Common myeloid progenitor, CD34-positive (primary cell): ENCODE data around the gene LILRB5.

Experiments
- CTCF ChIA-PET: fragments of 350-600 bp; sonication (Branson Sonifier 250); formaldehyde crosslinking; loops from one replicate; lab custom pipeline; 2021; ENCODE audit warnings: antibody characterized with exemption; lab: Charles Lee
- POLR2A ChIA-PET: fragments of 350-600 bp; sonication (Branson Sonifier 250); formaldehyde crosslinking; loops from one replicate; lab custom pipeline; 2021; ENCODE audit warnings: antibody characterized with exemption; lab: Charles Lee
- DNase-seq, 3 donors: peaks; one replicate each; pipeline versions ENCODE4 v3.0.0 to v3.0.0-alpha.2; 2013
- H3K27ac ChIP-seq, 2 experiments: 1 replicate in 1 of 2; 2 replicates in 1 of 2; pipeline ENCODE4 v1.7.0; 2013; ENCODE audit warnings: inconsistent platforms in 2 of 2, low read length in 2 of 2, mild to moderate bottlenecking in 2 of 2, low read depth in 1 of 2, moderate library complexity in 1 of 2; ENCODE audit not compliant: severe bottlenecking in 2 of 2, insufficient read depth in 1 of 2, poor library complexity in 1 of 2
- H3K27me3 ChIP-seq, 5 experiments: replicated peaks in 2 of 5; 1 replicate in 3 of 5; 2 replicates in 2 of 5; pipeline versions ENCODE4 v1.6.1 to v1.7.0; 2013; ENCODE audit warnings: low read length in 4 of 5, mild to moderate bottlenecking in 2 of 5, moderate library complexity in 2 of 5, inconsistent platforms in 1 of 5; ENCODE audit not compliant: insufficient read depth in 5 of 5, control insufficient read depth in 4 of 5
- H3K36me3 ChIP-seq, 4 experiments: 1 replicate in 2 of 4; 2 replicates in 2 of 4; pipeline versions ENCODE4 v1.6.1 to v1.7.0; 2013; ENCODE audit warnings: low read length in 3 of 4, control low read depth in 1 of 4, mild to moderate bottlenecking in 1 of 4; ENCODE audit not compliant: control insufficient read depth in 4 of 4, insufficient read depth in 4 of 4
- H3K4me1 ChIP-seq, 4 experiments: 1 replicate in 3 of 4; 2 replicates in 1 of 4; pipeline versions ENCODE4 v1.6.1 to v1.7.1; 2013; ENCODE audit warnings: low read length in 3 of 4, mild to moderate bottlenecking in 3 of 4, control low read depth in 1 of 4, inconsistent platforms in 1 of 4, moderate library complexity in 1 of 4; ENCODE audit not compliant: control insufficient read depth in 4 of 4, insufficient read depth in 4 of 4; ENCODE audit errors: control extremely low read depth in 1 of 4
- H3K4me3 ChIP-seq, 7 experiments: 1 replicate in 4 of 7; 2 replicates in 3 of 7; pipeline versions ENCODE4 v1.5.1 to v1.7.0; 2013; ENCODE audit warnings: mild to moderate bottlenecking in 7 of 7, low read length in 6 of 7, moderate library complexity in 6 of 7, inconsistent platforms in 2 of 7, low read depth in 2 of 7, control low read depth in 1 of 7; ENCODE audit not compliant: insufficient read depth in 4 of 7, control insufficient read depth in 1 of 7; ENCODE audit errors: extremely low read depth in 1 of 7
- H3K9me3 ChIP-seq, 5 experiments: 1 replicate in 4 of 5; 2 replicates in 1 of 5; pipeline versions ENCODE4 v1.6.1 to v1.7.1; 2013; ENCODE audit warnings: low read length in 4 of 5, mild to moderate bottlenecking in 2 of 5, inconsistent platforms in 1 of 5, low read depth in 1 of 5, moderate library complexity in 1 of 5; ENCODE audit not compliant: control insufficient read depth in 4 of 5, insufficient read depth in 2 of 5; ENCODE audit errors: control extremely low read depth in 1 of 5
- WGBS: methylation state at CpG from one replicate; pipeline ENCODE4 v1.1.5; 2013; ENCODE audit not compliant: insufficient coverage; 5-methylcytosine and 5-hydroxymethylcytosine counted together

Gene LILRB5

DNA sequence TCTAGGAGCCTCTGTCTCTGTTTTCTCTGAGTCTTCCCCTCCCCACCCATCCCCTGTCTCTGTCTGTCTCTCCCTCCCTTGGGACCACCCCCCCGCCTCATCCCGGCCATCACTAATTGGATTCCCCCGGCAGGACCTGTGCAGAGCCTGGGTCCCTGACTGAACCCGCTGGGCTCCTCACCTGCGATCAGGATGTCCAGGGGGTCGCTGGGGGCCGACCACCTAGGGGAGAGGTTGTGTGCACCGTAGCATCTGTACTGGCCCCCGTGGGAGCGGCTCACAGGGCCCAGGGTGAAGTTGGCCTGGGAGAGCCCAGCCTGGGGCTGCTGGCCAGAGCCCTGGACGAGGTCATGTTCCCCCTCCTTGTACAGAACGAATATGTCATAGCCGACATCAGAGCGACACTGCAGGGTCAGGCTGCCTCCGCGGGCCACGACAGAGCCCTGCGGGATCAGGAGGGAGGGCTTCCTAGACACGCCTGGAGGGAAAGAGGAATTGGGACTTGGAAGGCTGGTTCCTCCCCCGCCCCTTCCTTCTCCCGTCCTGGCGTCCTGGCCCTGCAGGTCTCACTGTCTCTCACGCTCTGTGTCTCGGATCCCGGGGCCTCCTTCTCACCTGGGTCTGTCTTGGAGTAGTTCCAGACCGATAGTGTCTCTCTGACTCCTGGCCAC, 1.8 kb downstream of the LILRB5 start:
- no peaks in the 10 kb centered on the region for H3K9me3 ChIP-seq
- H3K4me1 ChIP-seq = no peaks in the 10 kb centered on the region
- DNase-seq = no peak
- no peak overlapping the region for H3K4me3 ChIP-seq
- H3K27me3 ChIP-seq = peaks cover 0 to 9% (median 0%) of the 10 kb centered on the region in 5 experiments
- H3K27ac ChIP-seq = no peak overlapping the region
- 82% methylated on average over 21 of the region's 26 CpGs for WGBS
- ChIA-PET POLR2A (no interaction called here), CTCF (no interaction called here)
- H3K36me3 ChIP-seq = no peaks in the 10 kb centered on the region

DNA sequence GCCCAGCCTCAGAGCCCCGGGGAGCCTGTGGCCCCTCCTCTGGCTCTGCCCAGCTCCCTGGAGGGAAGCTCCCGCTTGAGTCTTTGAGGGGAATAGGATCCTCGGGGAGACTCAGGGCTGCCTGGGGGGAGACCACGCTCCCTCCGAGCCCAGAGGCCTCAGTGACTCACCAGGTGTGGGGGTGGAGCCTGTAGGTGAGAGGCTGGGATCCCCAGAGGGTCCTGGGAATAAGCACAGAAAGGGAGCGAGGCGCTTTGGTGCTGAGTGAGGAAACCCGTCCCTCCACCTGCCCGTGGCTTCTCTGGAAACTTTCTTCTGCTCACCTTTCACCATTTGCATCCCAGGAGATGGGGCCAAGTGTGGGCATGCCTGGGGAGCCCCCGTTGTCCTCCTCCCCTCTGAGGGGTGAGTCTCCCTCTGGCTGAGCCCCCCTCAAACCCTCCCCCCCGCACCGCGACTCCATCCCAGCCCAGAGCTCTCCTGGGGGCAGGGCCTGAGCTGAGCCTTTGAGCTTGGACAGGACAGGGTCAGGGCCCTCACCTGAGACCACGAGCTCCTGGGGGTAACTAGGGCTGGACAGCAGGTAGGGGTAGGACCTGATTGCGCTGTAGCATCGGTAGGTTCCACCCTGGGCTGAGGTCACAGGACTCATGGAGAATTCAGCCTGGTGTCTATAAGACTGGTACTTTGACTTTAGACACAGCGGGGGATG, 2.7 kb downstream of the LILRB5 start:
- ChIA-PET POLR2A (no interaction called here), CTCF (no interaction called here)
- H3K4me1 ChIP-seq = no peaks in the 10 kb centered on the region
- 86% methylated on average over 14 of the region's 17 CpGs for WGBS
- DNase-seq = no peak
- H3K4me3 ChIP-seq = no peak overlapping the region
- peaks cover 0 to 9% (median 0%) of the 10 kb centered on the region in 5 experiments for H3K27me3 ChIP-seq
- no peak overlapping the region for H3K27ac ChIP-seq
- no peaks in the 10 kb centered on the region for H3K9me3 ChIP-seq
- no peaks in the 10 kb centered on the region for H3K36me3 ChIP-seq

DNA sequence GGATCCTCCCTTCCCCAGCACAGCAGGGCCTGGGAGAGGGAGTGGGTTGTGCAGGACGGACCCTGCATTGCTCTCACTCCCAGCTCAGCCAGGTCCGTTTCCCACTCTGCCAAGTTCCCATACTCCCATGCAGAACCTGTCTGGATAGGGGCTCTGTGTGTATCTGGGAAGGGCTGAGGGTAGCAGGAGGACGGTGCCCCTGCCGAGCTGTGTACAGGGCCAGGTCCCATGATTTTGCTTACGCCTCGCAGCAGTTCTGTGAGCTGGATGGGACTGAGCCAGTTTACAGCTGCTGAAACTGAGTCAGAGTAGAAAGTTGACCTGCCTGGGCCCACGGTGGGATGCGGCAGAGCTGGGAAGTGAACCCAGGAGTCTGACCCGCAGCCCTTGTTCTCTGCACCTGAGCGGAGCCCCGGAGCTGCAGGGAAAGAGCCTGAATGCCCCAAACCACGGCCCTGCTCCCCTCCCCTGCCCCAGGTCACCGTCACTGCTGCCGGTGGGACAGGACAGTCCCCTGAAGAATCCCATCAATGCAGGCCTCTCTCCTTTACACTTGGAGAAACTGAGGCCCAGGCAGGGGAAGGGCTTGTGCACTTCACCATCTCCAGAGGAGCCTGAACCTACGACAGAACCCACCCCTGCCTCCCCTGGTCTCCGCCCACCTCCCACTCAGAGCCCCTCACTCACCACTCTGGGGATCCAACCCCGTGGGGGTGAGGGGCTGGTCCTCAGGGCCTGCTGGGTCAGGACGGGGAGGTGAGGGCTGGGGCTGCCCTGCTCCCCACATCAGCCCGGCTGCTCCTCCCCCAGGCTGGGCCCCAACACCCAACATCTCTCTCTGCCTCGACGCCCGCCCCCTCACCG, 3.5 kb downstream of the LILRB5 start:
- Histone ChIP-seq H3K27me3 (peaks cover 0 to 9% (median 0%) of the 10 kb centered on the region in 5 experiments), H3K36me3 (no peaks in the 10 kb centered on the region), H3K9me3 (no peaks in the 10 kb centered on the region), H3K4me1 (no peaks in the 10 kb centered on the region), H3K4me3 (no peak overlapping the region), H3K27ac (no peak overlapping the region)
- WGBS = 93% methylated on average over 20 of the region's 23 CpGs
- DNase-seq = no peak
- ChIA-PET POLR2A (interaction anchor here (0.6 kb wide), 1 partner anchor 16 kb away, joined by 3 read pairs; no protein-coding TSS in a partner anchor), CTCF (no interaction called here)

DNA sequence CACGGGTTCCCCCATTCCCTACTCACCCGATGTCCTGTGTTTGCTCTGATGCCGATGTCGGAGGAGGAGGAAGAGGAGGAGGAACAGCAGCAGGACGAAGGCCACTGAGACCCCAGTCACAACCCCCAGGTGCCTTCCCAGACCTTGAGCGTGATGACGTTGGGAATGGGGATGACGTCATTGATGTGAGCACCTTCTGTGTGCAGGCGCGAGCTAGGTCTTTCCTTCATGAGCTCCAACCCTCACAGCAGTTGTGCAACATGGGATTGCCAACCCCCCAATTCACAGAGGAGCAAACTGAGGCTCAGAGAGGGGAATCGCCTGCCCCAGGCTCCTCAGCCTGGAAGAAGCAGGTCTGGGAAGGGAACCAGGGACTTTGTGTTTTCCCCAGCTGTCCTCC, 4.2 kb downstream of the LILRB5 start:
- Histone ChIP-seq H3K9me3 (no peaks in the 10 kb centered on the region), H3K36me3 (no peaks in the 10 kb centered on the region), H3K27ac (no peak overlapping the region), H3K4me1 (peaks cover 3 to 5% (median 5%) of the 10 kb centered on the region in 4 experiments), H3K4me3 (no peak overlapping the region), H3K27me3 (peaks cover 0 to 9% (median 0%) of the 10 kb centered on the region in 5 experiments)
- DNase-seq = no peak
- CTCF ChIA-PET = interaction anchor here (0.8 kb wide), 1 partner anchor 13 kb away, joined by 4 read pairs; no protein-coding TSS in a partner anchor
- POLR2A ChIA-PET = interaction anchor here (0.6 kb wide), 1 partner anchor 17 kb away, joined by 3 read pairs; no protein-coding TSS in a partner anchor
- 95% methylated on average over 8 of the region's 11 CpGs for WGBS

DNA sequence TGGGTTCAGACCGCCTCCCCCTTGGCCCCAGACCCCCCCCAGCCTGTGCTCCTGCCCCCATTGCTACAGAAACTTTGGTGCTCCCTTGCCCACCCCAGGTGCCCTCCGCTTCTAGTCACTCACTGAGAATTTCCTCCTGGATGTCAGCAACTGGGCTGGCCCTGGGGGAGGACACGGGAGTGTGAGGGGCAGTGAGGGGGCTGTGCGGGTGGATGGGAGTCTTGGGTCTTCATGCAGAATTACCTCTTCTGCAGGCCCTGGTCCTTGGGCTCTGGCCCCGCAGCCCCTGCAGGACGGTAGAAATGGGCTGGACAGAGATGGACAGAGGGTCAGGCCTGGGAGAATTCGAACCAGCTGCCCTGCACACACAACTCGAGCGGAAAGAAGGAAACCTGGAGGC, 4.8 kb downstream of the LILRB5 start:
- ChIA-PET POLR2A (no interaction called here), CTCF (interaction anchor here (0.8 kb wide), 1 partner anchor 14 kb away, joined by 4 read pairs; no protein-coding TSS in a partner anchor)
- no peak overlapping the region for H3K4me3 ChIP-seq
- no peaks in the 10 kb centered on the region for H3K36me3 ChIP-seq
- DNase-seq = no peak
- 100% methylated on average over 4 of the region's 9 CpGs for WGBS
- H3K27me3 ChIP-seq = peaks cover 0 to 5% (median 0%) of the 10 kb centered on the region in 5 experiments
- no peaks in the 10 kb centered on the region for H3K9me3 ChIP-seq
- H3K4me1 ChIP-seq = peaks cover 6 to 11% (median 11%) of the 10 kb centered on the region in 4 experiments
- H3K27ac ChIP-seq = no peak overlapping the region

DNA sequence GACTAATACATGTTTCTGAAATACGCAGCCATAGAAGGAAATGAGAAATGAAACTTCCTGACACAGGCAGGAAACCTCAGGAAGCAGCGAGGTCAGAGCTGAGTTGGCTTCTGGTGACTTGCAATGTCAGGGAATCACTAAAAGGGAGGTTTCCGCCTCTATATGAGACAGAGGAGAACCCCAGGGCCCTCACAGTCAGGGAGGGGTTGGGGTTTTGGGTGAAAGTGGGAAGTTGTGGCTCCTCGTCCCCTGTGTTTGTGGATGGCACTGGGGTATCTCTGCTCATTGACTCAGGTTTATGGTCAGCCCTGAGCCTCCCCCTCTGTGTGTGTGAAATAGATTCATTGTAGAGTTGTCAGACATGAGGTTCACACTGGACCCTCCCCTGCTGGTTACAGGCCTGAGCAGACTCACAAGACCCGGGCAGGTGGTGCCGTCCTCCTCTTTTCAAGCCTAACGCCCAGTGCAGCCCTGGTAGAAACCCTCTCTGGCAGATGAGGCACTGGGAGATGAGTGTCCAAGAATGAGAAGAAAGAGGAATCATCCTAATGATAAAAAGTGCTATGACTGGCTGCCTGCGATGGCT, 9.0 kb downstream of the LILRB5 start:
- 50% methylated on average over 6 of the region's 8 CpGs for WGBS
- H3K4me3 ChIP-seq = peak overlapping the region in 3 of 7 experiments; percentile 7 to 22 (median 17)
- CTCF ChIA-PET = interaction anchor here (1.2 kb wide), 2 partner anchors 16 to 18 kb away, joined by 3 to 6 read pairs; no protein-coding TSS in a partner anchor
- H3K27me3 ChIP-seq = no peaks in the 10 kb centered on the region
- H3K9me3 ChIP-seq = no peaks in the 10 kb centered on the region
- H3K4me1 ChIP-seq = peaks cover 6 to 23% (median 17%) of the 10 kb centered on the region in 4 experiments
- no peak overlapping the region for H3K27ac ChIP-seq
- DNase-seq = peak; percentile 76 to 83 (median 82)
- POLR2A ChIA-PET = interaction anchor here (0.7 kb wide), 1 partner anchor 17 kb away, joined by 3 read pairs; no protein-coding TSS in a partner anchor
- no peaks in the 10 kb centered on the region for H3K36me3 ChIP-seq
